GM19240 (cell line): ENCODE results near the gene TADA2B.

Experiments
- DNase-seq: peaks from one replicate; pipeline ENCODE4 v3.0.0; 2011; ENCODE audit warnings: low spot score; ENCODE audit not compliant: insufficient read length

The TADA2B gene

DNA sequence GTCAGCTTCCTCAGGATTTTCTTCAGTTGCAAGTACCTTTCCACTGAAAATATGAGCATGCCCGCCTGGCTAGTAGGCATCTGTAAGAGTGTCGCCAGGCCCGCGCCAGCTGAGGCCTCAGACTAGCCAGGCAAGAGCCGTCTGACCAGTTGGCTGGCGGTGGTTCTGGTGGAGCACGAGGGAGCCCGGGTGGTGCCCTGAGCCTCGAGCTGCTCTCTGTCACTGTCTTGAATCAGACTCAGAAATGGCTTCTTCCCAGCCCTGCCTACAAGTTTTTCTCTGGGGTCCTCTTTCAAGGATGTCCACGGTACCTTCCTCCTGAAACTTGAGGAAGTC lies 12.8 kb downstream of the TADA2B start:
- DNase-seq, result no peak

GRCh38 chr4:7058792-7059191 lies 15.6 kb downstream of the TADA2B start:
- DNase-seq, result no peak

- no peak for DNase-seq
These were observed 16.5 kb downstream of the TADA2B start for GRCh38 chr4:7059662-7060061.

DNA sequence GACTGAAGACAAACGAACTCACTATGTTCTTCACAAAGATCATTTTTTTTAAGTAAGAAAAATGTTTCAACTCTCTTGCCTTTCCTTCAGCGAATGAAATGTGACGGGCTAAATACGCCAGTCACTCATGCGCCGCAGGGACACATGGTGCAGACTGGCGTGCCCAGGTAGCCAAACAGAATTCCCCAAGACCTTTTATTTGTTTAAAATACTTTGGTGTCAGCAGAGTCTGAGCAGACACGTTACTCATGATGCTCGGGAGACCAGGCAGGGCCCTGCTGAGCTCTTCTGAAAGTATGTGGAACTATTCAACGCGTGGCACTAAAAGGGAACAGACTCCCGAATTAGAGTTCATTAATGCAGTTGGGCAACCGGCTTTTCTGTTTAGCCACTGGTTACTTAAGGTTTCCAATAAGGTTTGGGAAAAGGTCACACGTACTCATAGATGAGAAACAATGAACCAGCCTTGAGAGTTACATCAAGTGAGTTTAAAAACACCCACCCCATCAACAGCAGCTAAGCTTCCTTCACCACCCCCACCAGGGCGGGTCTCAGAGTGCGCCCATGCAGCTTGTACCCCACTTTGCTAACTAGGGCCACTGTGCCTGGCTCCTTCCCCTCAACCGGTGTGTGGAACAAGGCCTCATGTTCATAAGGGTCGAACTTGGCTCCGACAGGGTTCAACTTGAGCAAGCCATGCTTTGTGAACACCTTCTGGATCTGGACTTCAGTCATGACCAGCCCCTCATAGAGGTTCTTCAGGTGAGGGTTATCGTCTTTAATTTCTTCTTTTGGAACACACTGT lies 17.4 kb downstream of the TADA2B start:
- DNase-seq, result no peak

DNA sequence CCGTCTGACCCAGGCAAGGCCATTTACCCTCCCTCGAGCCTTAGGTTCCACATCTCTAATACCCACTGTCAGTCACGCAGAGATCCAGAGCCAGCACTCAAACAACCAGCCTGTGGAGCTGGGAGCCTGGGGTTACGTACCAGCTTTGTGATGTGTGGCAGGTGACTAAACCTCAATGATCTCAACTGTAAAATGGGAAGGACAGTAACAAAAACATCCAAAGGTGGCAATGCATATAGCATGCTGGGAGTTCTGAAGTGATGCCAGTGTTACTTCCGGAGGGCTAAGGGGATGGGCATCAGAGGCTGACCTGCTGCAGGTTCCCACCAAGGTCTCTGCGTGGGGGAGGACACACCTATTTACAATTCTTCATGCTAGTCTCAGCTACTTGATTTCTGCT lies 18.6 kb downstream of the TADA2B start:
- DNase-seq, result no peak

GRCh38 chr4:7062816-7063215 lies 19.6 kb downstream of the TADA2B start:
- DNase-seq, result no peak

DNA sequence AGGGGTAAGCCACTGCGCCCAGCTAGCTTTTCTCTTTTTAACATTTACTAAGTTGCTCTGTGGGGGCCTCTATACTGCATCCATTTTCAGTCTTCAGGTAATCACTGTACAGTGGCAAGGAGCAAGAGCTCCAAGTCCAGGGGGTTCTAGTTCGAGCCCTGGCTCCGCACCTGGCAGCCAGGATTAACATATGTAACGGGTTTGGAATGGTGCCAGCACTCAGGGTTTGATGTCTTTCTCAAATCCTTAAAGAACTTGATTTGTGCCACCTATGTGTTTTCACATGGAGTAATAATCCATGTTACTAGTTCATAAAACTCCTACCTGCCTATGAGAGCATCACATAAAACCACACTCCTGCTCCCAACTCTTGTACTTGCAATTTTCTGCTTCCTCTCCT lies 20.2 kb downstream of the TADA2B start:
- no peak for DNase-seq

- DNase-seq, result no peak
These were observed 22.8 kb downstream of the TADA2B start for GRCh38 chr4:7066006-7066405.

- no peak for DNase-seq
These were observed 23.3 kb downstream of the TADA2B start for GRCh38 chr4:7066493-7066892.

DNA sequence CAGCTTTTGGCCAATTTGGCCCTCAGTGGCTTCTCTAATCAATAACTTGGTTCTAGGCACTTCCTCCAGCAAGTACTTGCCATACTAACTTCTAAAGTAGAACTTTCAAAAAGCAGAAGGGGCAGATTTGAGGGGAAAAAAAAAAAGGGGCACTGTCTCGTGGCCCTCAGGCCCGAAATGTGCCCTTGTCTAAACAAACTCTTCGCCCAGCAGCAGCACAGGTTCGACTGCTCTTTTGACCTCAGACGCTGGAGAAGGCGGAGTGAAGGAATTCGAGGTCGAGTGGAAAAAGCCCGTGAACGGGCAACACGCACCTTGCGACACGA lies 23.9 kb downstream of the TADA2B start:
- no peak for DNase-seq

- peak; percentile 89 for DNase-seq
These were observed 24.5 kb downstream of the TADA2B start, which contains the start of gene GRPEL1 for GRCh38 chr4:7067452-7068278. Gene GRPEL1 (minus strand): TSS chr4:7068064. CDS start chr4:7068032, 32 bp downstream.

DNA sequence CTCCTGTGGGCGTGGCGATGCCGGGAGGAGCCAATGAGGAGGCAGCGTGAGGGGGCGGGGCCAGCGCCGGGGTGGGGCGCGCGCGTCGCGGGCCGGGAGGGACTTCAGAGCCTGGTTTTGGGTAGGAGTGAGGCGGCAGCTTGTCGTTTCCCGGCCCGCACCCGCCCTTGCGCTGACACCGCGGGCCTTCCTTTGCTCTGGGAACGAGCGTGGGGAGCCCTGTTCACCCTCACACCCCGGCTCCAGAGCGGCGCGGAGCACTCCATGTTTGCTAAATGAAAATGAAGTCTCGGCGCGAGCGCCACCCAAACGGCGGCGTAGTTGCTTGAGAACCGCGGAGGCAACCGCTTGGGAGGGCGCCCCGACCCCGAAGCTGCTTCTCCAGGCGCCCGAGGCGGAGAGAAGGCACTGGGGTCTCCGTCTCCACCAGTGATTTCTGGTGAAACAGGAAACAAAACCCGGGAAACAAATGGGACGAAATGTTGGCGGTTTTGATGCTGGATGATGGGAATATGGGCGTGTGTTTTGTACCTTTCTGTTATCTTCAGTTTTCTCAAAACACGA lies 25.2 kb downstream of the TADA2B start:
- DNase-seq, result no peak

DNA sequence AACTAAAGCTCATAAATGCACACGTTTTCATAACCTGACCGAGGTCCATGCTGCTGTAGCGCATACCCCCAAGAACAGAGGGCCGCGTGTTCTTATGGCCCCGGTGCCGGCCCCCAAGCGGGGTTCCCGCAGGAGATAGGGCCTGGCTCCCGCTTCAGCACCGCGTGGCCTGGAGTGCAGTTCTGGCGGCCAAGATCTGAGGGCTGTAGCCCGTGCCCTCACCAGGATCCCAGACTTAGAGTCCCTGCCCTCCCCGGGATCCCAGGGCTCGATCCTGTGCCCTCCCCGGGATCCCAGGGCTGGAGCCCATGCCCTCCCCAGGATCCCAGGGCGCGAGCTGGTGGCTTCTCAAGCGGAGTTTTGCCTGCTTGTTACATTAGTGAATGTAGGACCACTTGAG lies 25.7 kb downstream of the TADA2B start:
- no peak for DNase-seq

DNA sequence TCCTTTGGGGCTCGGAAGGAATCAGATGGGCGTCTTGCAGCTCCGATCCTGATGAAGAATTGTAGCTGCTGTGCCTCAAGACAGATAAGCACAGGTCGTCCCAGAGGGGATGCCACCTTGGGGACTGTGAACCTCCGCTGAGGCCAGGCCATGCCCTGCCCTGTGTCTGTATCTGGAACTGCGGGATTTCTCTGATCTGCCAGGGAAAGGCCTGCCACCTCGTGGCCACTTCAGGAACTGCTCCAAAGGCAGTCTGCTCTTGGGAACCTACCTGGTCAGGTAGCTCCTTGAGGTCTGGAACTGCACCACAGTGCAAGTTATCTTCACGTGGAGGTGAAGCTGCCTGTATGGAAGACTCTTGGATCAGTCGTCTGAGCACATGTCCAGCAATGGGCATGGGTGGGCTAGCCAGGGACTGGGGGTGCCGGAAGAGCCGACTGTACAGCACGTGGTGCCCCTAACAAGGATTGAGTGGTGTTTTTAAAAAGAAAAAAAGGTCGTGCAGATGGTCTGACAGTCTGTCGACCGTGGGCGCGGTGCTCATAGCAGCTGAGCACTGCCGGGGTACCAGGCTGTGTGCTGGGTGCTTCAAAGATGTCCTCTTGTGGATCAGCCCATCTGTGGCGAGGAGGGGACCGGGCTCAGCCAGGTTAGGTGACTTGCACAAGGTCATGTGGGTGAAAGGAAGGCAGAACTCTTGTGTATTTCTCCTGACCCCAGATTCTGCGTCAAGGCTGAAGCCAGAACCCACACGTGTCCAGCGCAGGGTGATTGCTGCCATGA lies 27.7 kb downstream of the TADA2B start:
- peak; percentile 64 for DNase-seq

DNA sequence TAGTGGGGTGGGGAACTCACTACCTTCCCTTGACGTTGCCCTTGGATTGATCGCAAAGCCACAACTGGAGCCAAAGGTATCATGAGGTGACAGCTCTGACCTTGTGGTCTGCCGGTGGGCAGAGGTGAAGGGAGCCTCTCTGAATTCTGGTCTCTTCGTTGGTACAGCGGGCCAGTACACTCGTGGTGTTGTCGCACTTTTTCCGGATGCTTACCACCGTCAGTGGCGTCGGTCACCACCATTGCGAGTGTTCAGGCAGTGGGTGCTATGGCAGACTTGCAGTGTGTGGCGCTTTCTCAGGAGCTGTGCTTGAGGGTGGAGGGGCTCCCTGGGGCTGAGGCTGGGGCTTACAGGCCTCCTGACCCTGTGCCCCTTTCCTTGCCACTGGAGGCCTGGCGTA lies 29.9 kb downstream of the TADA2B start:
- DNase-seq, result no peak

GRCh38 chr4:7073526-7074390 lies 30.6 kb downstream of the TADA2B start:
- peak; percentile 16 for DNase-seq

DNA sequence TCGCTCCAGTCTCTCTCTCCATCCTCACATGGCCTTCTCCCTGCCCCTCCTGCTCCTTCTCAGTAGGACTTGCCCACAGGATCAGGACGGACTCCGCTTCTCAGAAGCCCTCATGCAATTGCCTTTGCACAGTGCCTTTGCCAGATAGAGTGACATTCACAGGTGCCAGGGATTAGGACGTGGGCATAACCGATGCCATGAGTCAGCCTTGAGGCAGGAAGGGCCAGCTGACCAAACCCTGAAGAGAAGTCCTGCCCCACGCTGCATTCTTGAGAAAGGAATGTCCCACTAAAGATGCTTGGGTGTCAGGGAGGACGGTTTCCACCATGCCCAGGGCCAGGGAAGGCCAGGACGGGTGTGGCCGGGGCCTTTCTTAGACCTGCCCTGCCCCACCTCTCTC lies 31.3 kb downstream of the TADA2B start:
- DNase-seq, result no peak

GRCh38 chr4:7075962-7076695 lies 33.0 kb downstream of the TADA2B start:
- no peak for DNase-seq

GRCh38 chr4:7076696-7077082 lies 33.5 kb downstream of the TADA2B start:
- no peak for DNase-seq

- DNase-seq, result no peak
These were observed 34.2 kb downstream of the TADA2B start for GRCh38 chr4:7077371-7077770.
